ENCODE measurements around the gene SH3RF3. TPM values are rescaled to one million over a fixed set of nuclear protein-coding genes. Genes with fewer than 3 reads are reported as not detected.

SH3RF3 gene
- total RNA-seq, 4 donors from 2014 or later: 2.8 to 5.7 (median 3.0) TPM

- no peak for TF ChIP-seq POLR2A (IDR thresholded peaks at IDR 0.05)
- no peak for TF ChIP-seq CTCF (IDR thresholded peaks at IDR 0.05 in 4 of 5, conservative IDR thresholded peaks at IDR 0.05 in 1 of 5)
- no peaks in the 10 kb centered on the region for H3K9me3 ChIP-seq
- no peaks in the 10 kb centered on the region for H3K36me3 ChIP-seq
- no peaks in the 10 kb centered on the region for H3K27me3 ChIP-seq
- no peak for ATAC-seq
- no peak overlapping the region for H3K27ac ChIP-seq
- H3K4me3 ChIP-seq: no peak overlapping the region
- in situ Hi-C loops (cut with MboI; ENCODE audit: low sequenced_read_pairs in 4 of 4): no loop called here
- peaks cover 6 to 13% of the 10 kb centered on the region in 2 donors for H3K4me1 ChIP-seq
- intact Hi-C loops (cut with DNase I; ENCODE audit: low total_unique reads): no loop called here
- no peak for DNase-seq
These were observed 82.3 kb downstream of the SH3RF3 start for GRCh38 chr2:109211315-109211714.

GRCh38 chr2:109212836-109213563, 84.0 kb downstream of the SH3RF3 start:
- no peaks in the 10 kb centered on the region for H3K9me3 ChIP-seq
- ATAC-seq (no peak), DNase-seq (no peak)
- peaks cover 13 to 17% of the 10 kb centered on the region in 2 donors for H3K4me1 ChIP-seq
- in situ Hi-C loops (cut with MboI; ENCODE audit: low sequenced_read_pairs in 4 of 4) (no loop called here), intact Hi-C loops (cut with DNase I; ENCODE audit: low total_unique reads) (no loop called here)
- H3K4me3 ChIP-seq: no peak overlapping the region
- peak overlapping the region in 1 of 4 donors; percentile 18 for H3K27ac ChIP-seq
- H3K27me3 ChIP-seq: no peaks in the 10 kb centered on the region
- H3K36me3 ChIP-seq: no peaks in the 10 kb centered on the region
- no peak for TF ChIP-seq POLR2A (IDR thresholded peaks at IDR 0.05)
- no peak for TF ChIP-seq CTCF (IDR thresholded peaks at IDR 0.05 in 4 of 5, conservative IDR thresholded peaks at IDR 0.05 in 1 of 5)

GRCh38 chr2:109213646-109214433, 84.8 kb downstream of the SH3RF3 start:
- intact Hi-C loops (cut with DNase I; ENCODE audit: low total_unique reads): no loop called here
- peak in 1 of 2 donors; percentile 69 for DNase-seq
- Histone ChIP-seq H3K4me3 (no peak overlapping the region), H3K27ac (peak overlapping the region in 1 of 4 donors; percentile 45), H3K36me3 (no peaks in the 10 kb centered on the region), H3K27me3 (no peaks in the 10 kb centered on the region), H3K4me1 (peaks cover 18 to 24% of the 10 kb centered on the region in 2 donors), H3K9me3 (no peaks in the 10 kb centered on the region)
- in situ Hi-C loops (cut with MboI; ENCODE audit: low sequenced_read_pairs in 4 of 4): no loop called here
- peak; percentile 42 to 74 for ATAC-seq
- TF ChIP-seq CTCF (IDR thresholded peaks at IDR 0.05 in 4 of 5, conservative IDR thresholded peaks at IDR 0.05 in 1 of 5) (no peak), POLR2A (IDR thresholded peaks at IDR 0.05) (peak in 1 of 2 donors; percentile 20)

- H3K27ac ChIP-seq: no peak overlapping the region
- in situ Hi-C loops (cut with MboI; ENCODE audit: low sequenced_read_pairs in 4 of 4): no loop called here
- no peak overlapping the region for H3K4me3 ChIP-seq
- H3K27me3 ChIP-seq: no peaks in the 10 kb centered on the region
- TF ChIP-seq CTCF (IDR thresholded peaks at IDR 0.05 in 4 of 5, conservative IDR thresholded peaks at IDR 0.05 in 1 of 5) (no peak), POLR2A (IDR thresholded peaks at IDR 0.05) (no peak)
- ATAC-seq (no peak), DNase-seq (no peak)
- intact Hi-C loops (cut with DNase I; ENCODE audit: low total_unique reads): no loop called here
- H3K4me1 ChIP-seq: peaks cover 20 to 28% of the 10 kb centered on the region in 2 donors
- H3K36me3 ChIP-seq: no peaks in the 10 kb centered on the region
- no peaks in the 10 kb centered on the region for H3K9me3 ChIP-seq
These were observed 85.8 kb downstream of the SH3RF3 start for GRCh38 chr2:109214651-109215371.
